ENCODE results near the gene PHYH. TPM values are rescaled to one million over a fixed set of nuclear protein-coding genes. Genes with fewer than 3 reads are reported as not detected.
"Not testable (repeated sequence)": the region's sequence is repeated elsewhere in the genome, so short reads cannot be mapped to it uniquely, and the experiment has no call there.

The PHYH gene
- total RNA-seq, 1 experiment from 2014 or later: 3.5 TPM

DNA sequence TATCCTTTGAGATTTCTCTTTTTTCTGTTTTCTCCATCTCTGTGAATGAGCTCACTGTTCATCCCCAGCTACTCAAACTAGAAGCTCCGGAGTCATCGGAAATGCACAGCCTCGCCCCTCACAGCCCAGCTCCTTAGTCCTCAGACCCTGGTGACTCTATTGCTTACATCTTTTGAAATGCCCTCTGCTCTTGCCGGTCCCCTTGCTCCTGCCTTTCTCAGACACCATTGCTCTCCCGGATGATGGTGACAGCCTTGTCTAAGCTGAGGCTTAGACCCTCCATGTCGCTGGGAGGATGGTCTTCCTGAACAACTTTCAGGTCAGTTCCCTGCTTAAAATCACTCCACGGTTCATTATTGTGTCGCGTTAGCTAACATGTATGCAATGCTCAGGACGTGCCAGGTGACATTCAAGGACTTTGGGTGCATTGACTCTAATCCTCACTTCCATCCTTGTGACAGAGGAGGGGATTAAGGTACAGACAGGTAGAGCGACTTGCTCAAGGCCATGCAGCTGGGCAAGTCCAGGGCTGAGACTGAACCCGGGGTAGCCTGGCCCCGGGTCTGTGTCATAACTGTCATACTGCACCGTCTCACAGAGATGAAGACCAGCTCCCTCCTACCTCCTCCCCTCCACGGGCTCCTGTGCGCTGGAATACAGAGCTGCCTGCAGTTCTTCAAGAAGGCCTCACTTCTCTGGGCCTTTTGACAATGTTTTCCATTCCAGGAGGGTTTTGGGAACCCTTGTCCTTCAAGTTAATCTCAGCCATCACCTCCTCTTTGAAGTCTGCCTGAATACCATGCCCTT is 61.4 kb downstream of the PHYH start:
- H3K79me2 ChIP-seq (ENCODE audit: low read length): no peaks in the 10 kb centered on the region
- H3K27ac ChIP-seq (ENCODE audit: low read length): no peak overlapping the region
- no peaks in the 10 kb centered on the region for H3K36me3 ChIP-seq (ENCODE audit: insufficient read depth, low read length)
- H3K4me1 ChIP-seq (ENCODE audit: low read length): peaks cover 8% of the 10 kb centered on the region
- no peak overlapping the region for H2AFZ ChIP-seq (ENCODE audit: low read length)
- no peak overlapping the region for H3K4me2 ChIP-seq (ENCODE audit: low read depth, low read length, poor library complexity, severe bottlenecking)
- no peak overlapping the region for H3K4me3 ChIP-seq (ENCODE audit: low read length)
- DNase-seq: no peak
- H3K9me2 ChIP-seq (replicated peaks; ENCODE audit: insufficient read depth, low read length): no peaks in the 10 kb centered on the region
- H3K9me3 ChIP-seq (ENCODE audit: low read length): no peaks in the 10 kb centered on the region
- no peaks in the 10 kb centered on the region for H4K20me1 ChIP-seq (ENCODE audit: insufficient read depth, low read depth, low read length)
- H3K27me3 ChIP-seq (ENCODE audit: low read length): no peaks in the 10 kb centered on the region
- no peak overlapping the region for H3K9ac ChIP-seq (ENCODE audit: low read length)

DNA sequence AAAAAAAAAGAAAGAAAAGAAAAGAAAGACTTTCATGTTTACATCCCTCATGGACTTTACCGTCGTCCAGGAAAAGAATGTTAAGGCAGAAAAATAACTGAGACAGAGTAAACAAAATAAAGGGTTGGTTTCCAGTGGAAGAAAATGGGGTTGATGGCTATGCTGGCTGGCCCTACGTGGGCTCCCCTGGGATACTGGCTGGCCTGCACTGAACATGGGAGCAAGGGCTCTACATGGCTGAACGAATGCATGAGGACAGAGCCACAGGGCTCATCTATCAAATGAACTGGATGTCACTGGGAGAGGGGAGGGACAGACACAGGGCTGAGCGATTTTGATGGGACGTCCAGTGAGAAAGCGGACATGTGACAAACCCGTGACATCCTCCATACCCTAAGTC is 63.2 kb downstream of the PHYH start:
- no peak overlapping the region for H3K4me2 ChIP-seq (ENCODE audit: low read depth, low read length, poor library complexity, severe bottlenecking)
- no peak overlapping the region for H3K27ac ChIP-seq (ENCODE audit: low read length)
- peaks cover 21% of the 10 kb centered on the region for H3K4me1 ChIP-seq (ENCODE audit: low read length)
- H3K9me2 ChIP-seq (replicated peaks; ENCODE audit: insufficient read depth, low read length): no peaks in the 10 kb centered on the region
- H3K9ac ChIP-seq (ENCODE audit: low read length): no peak overlapping the region
- H3K79me2 ChIP-seq (ENCODE audit: low read length): no peaks in the 10 kb centered on the region
- no peaks in the 10 kb centered on the region for H3K36me3 ChIP-seq (ENCODE audit: insufficient read depth, low read length)
- no peak overlapping the region for H2AFZ ChIP-seq (ENCODE audit: low read length)
- DNase-seq: no peak
- H3K27me3 ChIP-seq (ENCODE audit: low read length): no peaks in the 10 kb centered on the region
- no peaks in the 10 kb centered on the region for H3K9me3 ChIP-seq (ENCODE audit: low read length)
- no peak overlapping the region for H3K4me3 ChIP-seq (ENCODE audit: low read length)
- H4K20me1 ChIP-seq (ENCODE audit: insufficient read depth, low read depth, low read length): no peaks in the 10 kb centered on the region

DNA sequence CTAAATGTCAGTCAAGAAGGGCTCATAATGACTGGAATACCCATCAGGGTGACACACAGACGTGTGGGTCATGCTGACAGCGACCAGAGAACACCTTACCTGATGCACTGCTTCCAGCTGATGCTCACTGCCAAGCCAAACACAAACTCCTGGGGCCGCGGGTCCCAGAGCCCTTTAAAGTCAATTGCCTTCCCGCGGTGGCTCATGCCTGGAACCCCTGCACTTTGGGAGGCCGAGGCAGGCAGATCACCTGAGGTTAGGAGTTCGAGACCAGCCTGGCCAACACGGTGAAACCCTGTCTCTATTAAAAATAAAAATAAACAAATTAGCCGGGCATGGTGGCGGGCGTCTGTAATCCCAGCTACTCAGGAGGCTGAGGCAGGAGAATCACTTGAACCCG is 65.1 kb downstream of the PHYH start:
- not testable (repeated sequence) for H3K36me3 ChIP-seq (ENCODE audit: insufficient read depth, low read length); H3K9ac ChIP-seq (ENCODE audit: low read length); H3K27me3 ChIP-seq (ENCODE audit: low read length); H3K27ac ChIP-seq (ENCODE audit: low read length); H3K4me2 ChIP-seq (ENCODE audit: low read depth, low read length, poor library complexity, severe bottlenecking); H3K9me3 ChIP-seq (ENCODE audit: low read length); H3K4me3 ChIP-seq (ENCODE audit: low read length); H3K9me2 ChIP-seq (replicated peaks; ENCODE audit: insufficient read depth, low read length); H2AFZ ChIP-seq (ENCODE audit: low read length); H4K20me1 ChIP-seq (ENCODE audit: insufficient read depth, low read depth, low read length); DNase-seq; H3K79me2 ChIP-seq (ENCODE audit: low read length)
- H3K4me1 ChIP-seq (ENCODE audit: low read length): peaks cover 25% of the 10 kb centered on the region

DNA sequence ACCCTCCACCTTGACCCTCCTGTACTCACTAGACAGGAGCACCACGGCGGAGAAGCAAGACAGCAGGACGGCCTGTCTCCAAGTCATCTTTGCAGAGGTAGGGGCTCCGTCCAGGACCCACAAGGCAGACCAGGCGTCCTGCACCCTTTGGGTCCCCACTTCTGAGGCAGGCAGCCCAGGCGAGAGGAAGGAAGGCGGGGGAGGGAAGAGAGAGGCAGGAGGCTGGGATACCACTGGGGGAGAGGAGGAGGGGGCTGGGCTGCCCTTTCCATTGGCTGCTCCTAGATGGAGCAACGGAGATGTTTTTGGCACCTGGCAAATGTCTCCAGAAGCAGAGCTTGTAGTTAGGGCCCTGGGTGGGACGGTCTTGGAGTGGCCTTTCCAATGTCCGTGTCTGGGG is 65.7 kb downstream of the PHYH start, which contains the start of gene UCMA:
UCMA (minus strand) TSS at position 203 of the 400 bp plus-strand sequence; CDS start at position 87, 116 bp downstream.
- Histone ChIP-seq H3K9ac (ENCODE audit: low read length) (peak within 1 kb of the TSS; percentile 16), H3K27me3 (ENCODE audit: low read length) (no peaks in the 10 kb centered on the region), H4K20me1 (ENCODE audit: insufficient read depth, low read depth, low read length) (no peaks in the 10 kb centered on the region), H3K9me3 (ENCODE audit: low read length) (no peaks in the 10 kb centered on the region), H2AFZ (ENCODE audit: low read length) (no peak within 1 kb of the TSS), H3K4me1 (ENCODE audit: low read length) (peaks cover 28% of the 10 kb centered on the region), H3K27ac (ENCODE audit: low read length) (peak within 1 kb of the TSS; percentile 16; the same call in 1 of the 2 replicates), H3K36me3 (ENCODE audit: insufficient read depth, low read length) (no peaks in the 10 kb centered on the region), H3K4me3 (ENCODE audit: low read length) (peak within 1 kb of the TSS; percentile 11; the same call in 1 of the 2 replicates), H3K9me2 (replicated peaks; ENCODE audit: insufficient read depth, low read length) (no peaks in the 10 kb centered on the region), H3K79me2 (ENCODE audit: low read length) (no peaks in the 10 kb centered on the region), H3K4me2 (ENCODE audit: low read depth, low read length, poor library complexity, severe bottlenecking) (peak within 1 kb of the TSS; percentile 60)
- no peak for DNase-seq

DNA sequence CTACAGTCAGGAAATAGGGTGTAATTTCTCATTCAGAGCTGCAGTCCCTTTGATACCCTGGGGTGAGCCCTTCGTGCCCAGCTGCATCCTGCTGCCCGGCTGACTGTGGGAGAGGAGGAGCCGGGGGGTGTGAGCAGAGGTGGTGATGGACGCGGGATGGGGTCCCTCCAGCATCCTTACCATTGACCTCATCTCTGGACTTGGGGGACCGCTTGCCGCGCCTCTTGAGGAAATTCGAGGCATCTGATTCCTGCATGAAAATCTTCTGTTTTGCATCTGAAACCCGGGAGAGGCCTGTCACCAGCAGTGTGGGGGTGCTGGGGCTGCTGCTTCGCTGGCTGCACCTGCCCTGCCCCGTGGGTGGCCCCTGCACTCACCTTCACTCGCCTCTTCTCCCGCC is 66.5 kb downstream of the PHYH start:
- H3K9me2 ChIP-seq (replicated peaks; ENCODE audit: insufficient read depth, low read length): no peaks in the 10 kb centered on the region
- H3K4me2 ChIP-seq (ENCODE audit: low read depth, low read length, poor library complexity, severe bottlenecking): peak overlapping the region; percentile 60
- peak overlapping the region; percentile 16 for H3K9ac ChIP-seq (ENCODE audit: low read length)
- H3K4me3 ChIP-seq (ENCODE audit: low read length): peak overlapping the region; percentile 11; the same call in 1 of the 2 replicates
- H3K27me3 ChIP-seq (ENCODE audit: low read length): no peaks in the 10 kb centered on the region
- H3K9me3 ChIP-seq (ENCODE audit: low read length): no peaks in the 10 kb centered on the region
- H3K36me3 ChIP-seq (ENCODE audit: insufficient read depth, low read length): no peaks in the 10 kb centered on the region
- DNase-seq: peak; percentile 45
- H3K4me1 ChIP-seq (ENCODE audit: low read length): peaks cover 28% of the 10 kb centered on the region
- no peak overlapping the region for H2AFZ ChIP-seq (ENCODE audit: low read length)
- no peaks in the 10 kb centered on the region for H3K79me2 ChIP-seq (ENCODE audit: low read length)
- H4K20me1 ChIP-seq (ENCODE audit: insufficient read depth, low read depth, low read length): no peaks in the 10 kb centered on the region
- peak overlapping the region; percentile 16; the same call in 1 of the 2 replicates for H3K27ac ChIP-seq (ENCODE audit: low read length)

DNA sequence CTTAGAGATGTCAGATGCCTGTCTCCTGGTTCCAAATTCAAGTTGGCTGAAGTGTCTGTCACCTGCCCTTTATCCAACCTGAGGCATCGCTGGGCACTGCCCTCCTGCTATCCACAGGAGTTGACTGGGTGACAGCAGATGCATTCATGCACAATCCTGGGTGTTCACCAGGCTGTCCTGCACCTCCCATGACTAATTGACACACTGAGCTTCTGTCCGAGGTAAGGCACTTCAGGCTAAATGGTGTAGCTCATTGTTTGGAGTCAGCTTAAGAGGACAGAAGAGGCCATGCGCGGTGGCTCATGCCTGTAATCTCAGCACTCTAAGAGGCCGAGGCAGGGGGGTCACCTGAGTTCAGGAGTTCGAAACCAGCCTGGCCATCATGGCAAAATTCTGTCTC is 68.1 kb downstream of the PHYH start:
- DNase-seq: no peak
- no peaks in the 10 kb centered on the region for H3K27me3 ChIP-seq (ENCODE audit: low read length)

DNA sequence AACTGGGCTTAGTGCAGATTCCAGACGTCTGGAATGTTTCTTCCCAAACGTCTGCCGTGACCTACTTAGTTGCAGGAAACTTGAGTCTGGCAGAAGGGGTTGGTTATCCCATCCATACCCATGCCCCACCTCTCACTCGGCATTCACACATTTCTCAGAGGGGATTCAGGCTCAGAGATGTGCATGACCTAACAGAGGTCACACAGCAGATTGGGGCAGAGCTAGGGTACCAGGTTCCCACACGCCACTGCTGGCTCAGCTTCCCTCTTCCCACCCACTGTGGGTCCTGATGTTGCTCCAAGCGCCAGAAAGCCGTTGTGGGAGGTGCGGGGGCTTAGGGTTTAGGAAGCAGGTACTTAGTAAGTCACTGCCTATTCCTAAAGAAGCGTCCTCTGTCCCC is 68.7 kb downstream of the PHYH start:
- H3K27ac ChIP-seq (ENCODE audit: low read length): no peak overlapping the region
- no peak overlapping the region for H3K4me2 ChIP-seq (ENCODE audit: low read depth, low read length, poor library complexity, severe bottlenecking)
- peaks cover 28% of the 10 kb centered on the region for H3K4me1 ChIP-seq (ENCODE audit: low read length)
- no peaks in the 10 kb centered on the region for H4K20me1 ChIP-seq (ENCODE audit: insufficient read depth, low read depth, low read length)
- no peaks in the 10 kb centered on the region for H3K27me3 ChIP-seq (ENCODE audit: low read length)
- no peak for DNase-seq
- H3K9me2 ChIP-seq (replicated peaks; ENCODE audit: insufficient read depth, low read length): no peaks in the 10 kb centered on the region
- no peaks in the 10 kb centered on the region for H3K79me2 ChIP-seq (ENCODE audit: low read length)
- H3K9me3 ChIP-seq (ENCODE audit: low read length): no peaks in the 10 kb centered on the region
- H2AFZ ChIP-seq (ENCODE audit: low read length): no peak overlapping the region
- no peak overlapping the region for H3K4me3 ChIP-seq (ENCODE audit: low read length)
- H3K9ac ChIP-seq (ENCODE audit: low read length): no peak overlapping the region
- no peaks in the 10 kb centered on the region for H3K36me3 ChIP-seq (ENCODE audit: insufficient read depth, low read length)

More for the DNA sequence above, 68.1 kb downstream of the PHYH start:
- Histone ChIP-seq H2AFZ (ENCODE audit: low read length) (no peak overlapping the region), H3K4me3 (ENCODE audit: low read length) (no peak overlapping the region), H3K9ac (ENCODE audit: low read length) (no peak overlapping the region), H3K79me2 (ENCODE audit: low read length) (no peaks in the 10 kb centered on the region), H4K20me1 (ENCODE audit: insufficient read depth, low read depth, low read length) (no peaks in the 10 kb centered on the region), H3K4me1 (ENCODE audit: low read length) (peaks cover 28% of the 10 kb centered on the region), H3K9me3 (ENCODE audit: low read length) (no peaks in the 10 kb centered on the region), H3K9me2 (replicated peaks; ENCODE audit: insufficient read depth, low read length) (no peaks in the 10 kb centered on the region), H3K4me2 (ENCODE audit: low read depth, low read length, poor library complexity, severe bottlenecking) (no peak overlapping the region), H3K36me3 (ENCODE audit: insufficient read depth, low read length) (no peaks in the 10 kb centered on the region), H3K27ac (ENCODE audit: low read length) (no peak overlapping the region)

Measured in Karpas-422 (cell line).